ENCODE data around the gene TMEM131. TPM values are rescaled to one million over a fixed set of nuclear protein-coding genes. Genes with fewer than 3 reads are reported as not detected.

Gene TMEM131
- total RNA-seq, 1 experiment from 2014 or later: 21.9 TPM

GRCh38 chr2:97913846-97914245, 81.9 kb downstream of the TMEM131 start:
- ChIA-PET POLR2A (no interaction called here), CTCF (no interaction called here)
- TF ChIP-seq ZNF512 (CRISPR knock-in tag; IDR thresholded peaks at IDR 0.05; ENCODE audit: borderline replicate concordance) (no peak), ZBTB43 (CRISPR knock-in tag; IDR thresholded peaks at IDR 0.05) (no peak), ZNF232 (CRISPR knock-in tag; IDR thresholded peaks at IDR 0.05) (no peak), ATF3 (CRISPR knock-in tag; conservative IDR thresholded peaks at IDR 0.05) (no peak), EMX1 (CRISPR knock-in tag; IDR thresholded peaks at IDR 0.05) (no peak), ZNF671 (CRISPR knock-in tag; IDR thresholded peaks at IDR 0.05) (no peak), RELA (CRISPR knock-in tag; IDR thresholded peaks at IDR 0.05; ENCODE audit: borderline replicate concordance) (no peak)

GRCh38 chr2:97911922-97912575, 83.7 kb downstream of the TMEM131 start:
- ChIA-PET CTCF (no interaction called here), POLR2A (no interaction called here)
- Mint-ChIP-seq H3K27me3 (ENCODE audit: low read depth) (no peaks in the 10 kb centered on the region), H3K4me1 (peaks cover 20% of the 10 kb centered on the region), H3K9me3 (no peaks in the 10 kb centered on the region), H3K4me3 (no peak overlapping the region), H3K27ac (no peak overlapping the region), H3K36me3 (no peaks in the 10 kb centered on the region)
- TF ChIP-seq AR (CRISPR knock-in tag; IDR thresholded peaks at IDR 0.05): no peak
- TF ChIP-seq ZNF423 (CRISPR knock-in tag; IDR thresholded peaks at IDR 0.05): no peak
- TF ChIP-seq GTF2I (CRISPR knock-in tag; conservative IDR thresholded peaks at IDR 0.05): no peak
- TF ChIP-seq ZNF232 (CRISPR knock-in tag; IDR thresholded peaks at IDR 0.05): no peak
- DNase-seq (ENCODE audit: low spot score): no peak
- no peak for ATAC-seq

More at GRCh38 chr2:97913846-97914245, 81.9 kb downstream of the TMEM131 start:
- Mint-ChIP-seq H3K9me3 (no peaks in the 10 kb centered on the region), H3K27me3 (ENCODE audit: low read depth) (no peaks in the 10 kb centered on the region), H3K27ac (no peak overlapping the region), H3K36me3 (no peaks in the 10 kb centered on the region), H3K4me3 (no peak overlapping the region), H3K4me1 (peaks cover 29% of the 10 kb centered on the region)
- DNase-seq (ENCODE audit: low spot score) (no peak), ATAC-seq (no peak)

- H3K4me1 Mint-ChIP-seq: peaks cover 15% of the 10 kb centered on the region
- H3K9me3 Mint-ChIP-seq: no peaks in the 10 kb centered on the region
- H3K36me3 Mint-ChIP-seq: no peaks in the 10 kb centered on the region
- no peak overlapping the region for H3K27ac Mint-ChIP-seq
- ChIA-PET POLR2A (no interaction called here), CTCF (no interaction called here)
- ATAC-seq (no peak), DNase-seq (ENCODE audit: low spot score) (no peak)
- no peak overlapping the region for H3K4me3 Mint-ChIP-seq
- H3K27me3 Mint-ChIP-seq (ENCODE audit: low read depth): no peaks in the 10 kb centered on the region
- no peak for TF ChIP-seq ELF4 (CRISPR knock-in tag; IDR thresholded peaks at IDR 0.05; ENCODE audit: low read depth)
- no peak for TF ChIP-seq SMAD3 (CRISPR knock-in tag; IDR thresholded peaks at IDR 0.05; ENCODE audit: borderline replicate concordance)
- TF ChIP-seq ZNF263 (CRISPR knock-in tag; IDR thresholded peaks at IDR 0.05; ENCODE audit: low read depth): no peak
- TF ChIP-seq ATF6 (CRISPR knock-in tag; IDR thresholded peaks at IDR 0.05): no peak
- no peak for TF ChIP-seq RELA (CRISPR knock-in tag; IDR thresholded peaks at IDR 0.05; ENCODE audit: borderline replicate concordance)
- TF ChIP-seq USF1 (CRISPR knock-in tag; IDR thresholded peaks at IDR 0.05): no peak
- no peak for TF ChIP-seq PRRX2 (CRISPR knock-in tag; IDR thresholded peaks at IDR 0.05)
- TF ChIP-seq NR3C1 (CRISPR knock-in tag; conservative IDR thresholded peaks at IDR 0.05; ENCODE audit: low read depth): no peak
- TF ChIP-seq NFYB (CRISPR knock-in tag; conservative IDR thresholded peaks at IDR 0.05; ENCODE audit: low read depth): no peak
- TF ChIP-seq ZNF232 (CRISPR knock-in tag; IDR thresholded peaks at IDR 0.05): no peak
- no peak for TF ChIP-seq ATF3 (CRISPR knock-in tag; conservative IDR thresholded peaks at IDR 0.05)
- TF ChIP-seq CTCF (IDR thresholded peaks at IDR 0.05): no peak
Observed at GRCh38 chr2:97911206-97911921, 84.4 kb downstream of the TMEM131 start.

Data from WTC11 (cell line).